Smooth muscle cell (in vitro differentiated cells): ENCODE results near the gene NEUROD1. TPM values are rescaled to one million over a fixed set of nuclear protein-coding genes. Genes with fewer than 3 reads are reported as not detected.

Experiments used
- DNase-seq: peaks from one replicate; lab custom pipeline; 2025; ENCODE audit not compliant: unreplicated experiment; lab: John Stamatoyannopoulos, UW
- H2AFZ ChIP-seq: fragments of 200-600 bp; sonication (generic); 2 replicates; pipeline ENCODE4 v1.6.0; 2016; ENCODE audit warnings: antibody characterized with exemption, low read depth, mild to moderate bottlenecking
- H3F3A ChIP-seq: fragments of 200-600 bp; sonication (generic); 2 replicates; pipeline ENCODE4 v1.6.0; 2017; ENCODE audit warnings: antibody characterized with exemption, low read depth
- H3K27ac ChIP-seq: fragments of 200-600 bp; sonication (generic); 2 replicates; pipeline ENCODE4 v1.5.1; 2016; ENCODE audit warnings: low read depth, mild to moderate bottlenecking
- H3K27me3 ChIP-seq: fragments of 200-600 bp; sonication (generic); 2 replicates; pipeline ENCODE4 v1.6.1; 2016; ENCODE audit warnings: low read depth, mild to moderate bottlenecking
- H3K36me3 ChIP-seq: fragments of 200-600 bp; sonication (generic); 2 replicates; pipeline ENCODE4 v1.5.1; 2016; ENCODE audit warnings: low read depth
- H3K4me1 ChIP-seq: fragments of 200-600 bp; sonication (generic); 2 replicates; pipeline ENCODE4 v1.5.1; 2016; ENCODE audit warnings: low read depth
- H3K4me2 ChIP-seq: fragments of 200-600 bp; sonication (generic); 2 replicates; pipeline ENCODE4 v1.6.0; 2016; ENCODE audit warnings: mild to moderate bottlenecking
- H3K4me3 ChIP-seq: fragments of 200-600 bp; sonication (generic); 2 replicates; pipeline ENCODE4 v1.5.1; 2016; ENCODE audit warnings: mild to moderate bottlenecking
- H3K79me2 ChIP-seq: fragments of 200-600 bp; sonication (generic); 2 replicates; pipeline ENCODE4 v1.6.0; 2016; ENCODE audit warnings: low read depth, mild to moderate bottlenecking
- H3K9ac ChIP-seq: fragments of 200-600 bp; sonication (generic); 2 replicates; pipeline ENCODE4 v1.6.0; 2016; ENCODE audit warnings: low read depth
- H3K9me3 ChIP-seq: fragments of 200-600 bp; sonication (generic); replicated peaks from 2 replicates; pipeline ENCODE4 v1.5.1; 2016; ENCODE audit warnings: low read depth
- H4K20me1 ChIP-seq: fragments of 200-600 bp; sonication (generic); 2 replicates; pipeline ENCODE4 v1.6.0; 2016; ENCODE audit warnings: low read depth
- WGBS: methylation state at CpG from one replicate; pipeline ENCODE4 v1.1.7; 2016; ENCODE audit warnings: low lambda C conversion rate; 5-methylcytosine and 5-hydroxymethylcytosine counted together
- polyA plus RNA-seq: library from polyadenylated mRNA; unstranded; fragments of >200 nt; fragmentation: Nextera tagmentation; extraction: Ambion mirVana; gene quantifications from 2 replicates; pipeline ENCODE4 v1.2.1, GENCODE V29; 2016
- total RNA-seq: library from RNA; depleted of rRNA; stranded (reverse); fragments of >200 nt; gene quantifications from 2 replicates; pipeline ENCODE4 v1.2.3, GENCODE V29; 2014
- TF ChIP-seq, protein P1 (sequence below): fragments of 200-600 bp; sonication (generic); IDR thresholded peaks from 2 replicates; pipeline ENCODE4 v1.5.1; 2017; ENCODE audit warnings: borderline replicate concordance, mild to moderate bottlenecking, antibody characterized with exemption; ENCODE audit not compliant: insufficient read depth, poor library complexity, severe bottlenecking

The NEUROD1 gene
- total and polyA plus RNA-seq, 2 experiments from 2014 or later = not detected

DNA sequence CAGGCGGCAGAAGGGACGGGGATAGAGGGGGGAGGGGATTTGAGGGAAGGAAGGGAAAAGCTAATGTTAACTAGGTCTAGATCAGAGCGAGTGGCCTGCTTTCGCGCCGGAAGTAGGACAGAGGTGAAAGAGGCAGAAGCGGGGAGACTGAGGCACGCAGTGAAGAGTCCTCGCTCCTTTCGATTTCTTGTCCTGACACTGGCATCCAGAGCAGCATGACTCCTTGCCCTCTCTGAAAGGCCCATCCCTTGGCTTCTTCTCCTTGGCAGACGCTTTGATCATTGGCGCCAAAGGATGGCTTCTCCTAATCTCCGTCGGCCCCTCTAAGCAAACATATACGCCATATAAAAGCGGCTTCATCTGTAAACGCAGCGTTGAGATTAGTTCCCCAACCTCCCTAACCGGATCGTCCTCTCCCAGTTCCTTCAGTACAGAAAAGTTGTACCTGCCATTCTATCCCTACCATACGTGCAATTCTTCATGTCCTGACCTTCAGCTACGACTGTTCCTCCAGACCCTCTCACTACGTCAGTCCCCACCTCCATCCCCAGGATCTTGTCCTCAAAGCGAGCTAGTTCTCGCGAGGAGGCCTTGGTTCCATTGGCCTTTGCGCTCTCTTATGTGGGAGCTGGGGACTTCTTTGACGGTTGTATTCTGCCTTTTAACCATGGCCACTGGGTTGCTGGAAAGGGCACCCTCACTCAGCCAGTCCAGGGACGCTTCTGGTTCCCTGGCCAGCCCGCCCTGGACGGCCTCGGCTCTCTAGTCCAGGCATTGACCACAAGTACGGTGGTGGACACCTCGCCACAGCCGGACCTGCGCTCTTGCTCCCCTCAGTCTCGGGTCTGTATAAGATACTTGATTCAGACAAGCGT lies 857 bp upstream of the NEUROD1 start:
- TF ChIP-seq, protein P1, sequence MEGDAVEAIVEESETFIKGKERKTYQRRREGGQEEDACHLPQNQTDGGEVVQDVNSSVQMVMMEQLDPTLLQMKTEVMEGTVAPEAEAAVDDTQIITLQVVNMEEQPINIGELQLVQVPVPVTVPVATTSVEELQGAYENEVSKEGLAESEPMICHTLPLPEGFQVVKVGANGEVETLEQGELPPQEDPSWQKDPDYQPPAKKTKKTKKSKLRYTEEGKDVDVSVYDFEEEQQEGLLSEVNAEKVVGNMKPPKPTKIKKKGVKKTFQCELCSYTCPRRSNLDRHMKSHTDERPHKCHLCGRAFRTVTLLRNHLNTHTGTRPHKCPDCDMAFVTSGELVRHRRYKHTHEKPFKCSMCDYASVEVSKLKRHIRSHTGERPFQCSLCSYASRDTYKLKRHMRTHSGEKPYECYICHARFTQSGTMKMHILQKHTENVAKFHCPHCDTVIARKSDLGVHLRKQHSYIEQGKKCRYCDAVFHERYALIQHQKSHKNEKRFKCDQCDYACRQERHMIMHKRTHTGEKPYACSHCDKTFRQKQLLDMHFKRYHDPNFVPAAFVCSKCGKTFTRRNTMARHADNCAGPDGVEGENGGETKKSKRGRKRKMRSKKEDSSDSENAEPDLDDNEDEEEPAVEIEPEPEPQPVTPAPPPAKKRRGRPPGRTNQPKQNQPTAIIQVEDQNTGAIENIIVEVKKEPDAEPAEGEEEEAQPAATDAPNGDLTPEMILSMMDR = no peak
- Histone ChIP-seq H4K20me1 (no peaks in the 10 kb centered on the region), H3K4me2 (peak overlapping the region; percentile 78), H3K79me2 (no peaks in the 10 kb centered on the region), H3K27me3 (peaks cover 98% of the 10 kb centered on the region), H3K9ac (no peak overlapping the region), H2AFZ (no peak overlapping the region), H3F3A (no peaks in the 10 kb centered on the region), H3K9me3 (no peaks in the 10 kb centered on the region), H3K4me1 (peaks cover 10% of the 10 kb centered on the region), H3K36me3 (no peaks in the 10 kb centered on the region), H3K27ac (no peak overlapping the region), H3K4me3 (peak overlapping the region; percentile 30)
- WGBS = 12% methylated on average over 38 of the region's 38 CpGs
- DNase-seq = no peak

DNA sequence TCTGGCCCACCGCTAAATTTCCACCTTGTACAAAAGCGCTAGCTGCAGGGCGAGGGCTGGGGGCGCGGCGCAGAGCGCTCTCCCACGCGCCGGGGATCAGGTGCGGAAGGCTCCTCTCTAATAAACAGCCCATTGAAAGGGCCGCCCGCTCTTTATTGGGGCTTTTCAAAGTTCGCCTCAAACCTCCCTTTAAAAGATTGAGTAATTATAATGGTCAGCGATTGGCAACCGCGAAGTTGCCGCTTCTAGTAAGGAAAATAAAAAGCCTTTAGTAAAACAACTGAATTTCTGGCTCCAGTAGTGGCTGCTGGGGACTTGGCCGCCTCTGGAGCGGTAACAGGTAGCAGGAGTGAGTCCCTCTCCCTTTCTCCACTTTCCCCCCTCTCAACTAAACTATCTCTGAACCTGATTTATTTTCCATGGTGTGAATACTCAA lies 755 bp downstream of the NEUROD1 start:
- Histone ChIP-seq H3K4me2 (no peak overlapping the region), H3K9me3 (no peaks in the 10 kb centered on the region), H2AFZ (no peak overlapping the region), H3K4me3 (no peak overlapping the region), H3K27me3 (peaks cover 98% of the 10 kb centered on the region), H3K4me1 (peaks cover 10% of the 10 kb centered on the region), H3K36me3 (no peaks in the 10 kb centered on the region), H3K27ac (no peak overlapping the region), H4K20me1 (no peaks in the 10 kb centered on the region), H3K9ac (no peak overlapping the region), H3K79me2 (no peaks in the 10 kb centered on the region), H3F3A (no peaks in the 10 kb centered on the region)
- TF ChIP-seq, protein P1 = no peak
- 10% methylated on average over 20 of the region's 20 CpGs for WGBS
- DNase-seq = no peak

DNA sequence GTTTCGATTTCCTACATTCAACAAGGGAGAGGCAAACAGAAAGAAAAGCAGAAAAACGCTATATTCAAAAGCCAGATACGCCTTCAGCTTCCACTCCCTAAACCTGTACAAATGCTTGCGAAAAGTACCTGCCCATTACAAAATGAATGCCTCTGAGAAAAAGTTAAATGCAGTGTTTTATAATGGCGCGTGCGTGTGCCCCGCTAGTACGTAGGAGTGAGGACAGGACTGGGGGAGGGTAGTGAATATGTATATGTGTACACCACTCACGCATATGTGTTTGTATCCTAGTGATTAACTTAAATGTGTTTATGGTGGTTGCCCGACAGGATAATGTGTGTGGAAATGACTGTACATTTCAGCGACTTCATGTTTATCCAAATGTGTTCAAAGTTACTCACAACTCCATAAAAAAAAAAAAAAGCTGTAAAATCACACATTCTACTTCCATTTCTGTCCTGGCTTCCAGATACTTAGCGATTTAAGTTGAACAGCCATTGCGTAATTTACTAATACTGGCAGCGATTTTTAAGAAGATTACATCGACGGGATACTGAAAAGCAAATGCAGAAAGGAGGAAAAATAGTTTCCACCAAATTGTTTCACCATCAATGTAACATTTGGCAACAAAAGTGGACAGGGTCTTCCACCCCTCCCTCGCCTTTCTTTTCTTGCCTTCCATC lies 1.3 kb downstream of the NEUROD1 start:
- Histone ChIP-seq H4K20me1 (no peaks in the 10 kb centered on the region), H3K9ac (no peak overlapping the region), H3K4me3 (no peak overlapping the region), H3F3A (no peaks in the 10 kb centered on the region), H3K9me3 (no peaks in the 10 kb centered on the region), H3K79me2 (no peaks in the 10 kb centered on the region), H3K36me3 (no peaks in the 10 kb centered on the region), H3K27me3 (peaks cover 98% of the 10 kb centered on the region), H3K4me2 (no peak overlapping the region), H2AFZ (no peak overlapping the region), H3K4me1 (peaks cover 9% of the 10 kb centered on the region), H3K27ac (no peak overlapping the region)
- no peak for DNase-seq
- WGBS = 45% methylated on average over 18 of the region's 18 CpGs
- TF ChIP-seq, protein P1 = no peak
